H9 (cell line): ENCODE results near the gene ADI1. TPM values are rescaled to one million over a fixed set of nuclear protein-coding genes. Genes with fewer than 3 reads are reported as not detected.

ENCODE experiments used
- DNase-seq: peaks from one replicate; pipeline ENCODE4 v3.0.0-alpha.2; 2017
- H2AFZ ChIP-seq: one replicate; pipeline ENCODE4 v1.6.1; 2013; ENCODE audit warnings: mild to moderate bottlenecking, low read length, control low read depth, moderate library complexity
- H2AK5ac ChIP-seq: 2 replicates; pipeline ENCODE4 v1.6.1; 2013; ENCODE audit warnings: low read length, control low read depth, mixed read lengths; ENCODE audit not compliant: insufficient read length
- H2BK120ac ChIP-seq: one replicate; pipeline ENCODE4 v1.6.1; 2013; ENCODE audit warnings: low read depth, mild to moderate bottlenecking, low read length, control low read depth, inconsistent platforms; ENCODE audit not compliant: poor library complexity, severe bottlenecking
- H2BK12ac ChIP-seq: 2 replicates; pipeline ENCODE4 v1.6.1; 2013; ENCODE audit warnings: low read length, control low read depth, mixed read lengths, low read depth; ENCODE audit not compliant: insufficient read length
- H2BK15ac ChIP-seq: 2 replicates; pipeline ENCODE4 v1.6.1; 2013; ENCODE audit warnings: low read depth, low read length, control low read depth
- H2BK20ac ChIP-seq: one replicate; pipeline ENCODE4 v1.6.1; 2013; ENCODE audit warnings: low read depth, mild to moderate bottlenecking, low read length, control low read depth, inconsistent platforms; ENCODE audit not compliant: poor library complexity, severe bottlenecking
- H2BK5ac ChIP-seq: 2 replicates; pipeline ENCODE4 v1.6.1; 2013; ENCODE audit warnings: low read length, control low read depth, mixed read lengths; ENCODE audit not compliant: insufficient read length
- H3K14ac ChIP-seq: 2 replicates; pipeline ENCODE4 v1.6.1; 2013; ENCODE audit warnings: low read length, control low read depth; ENCODE audit not compliant: insufficient read depth
- H3K18ac ChIP-seq: 2 replicates; pipeline ENCODE4 v1.6.1; 2013; ENCODE audit warnings: low read depth, mild to moderate bottlenecking, mixed read lengths, low read length, control low read depth; ENCODE audit not compliant: insufficient read length
- H3K23ac ChIP-seq: 2 replicates; pipeline ENCODE4 v1.6.1; 2013; ENCODE audit warnings: low read length, control low read depth, mixed read lengths, low read depth; ENCODE audit not compliant: insufficient read length
- H3K23me2 ChIP-seq: 2 replicates; pipeline ENCODE4 v1.6.1; 2013; ENCODE audit warnings: low read depth, mild to moderate bottlenecking, mixed read lengths, low read length, control low read depth; ENCODE audit not compliant: insufficient read length, poor library complexity, severe bottlenecking
- H3K27ac ChIP-seq: 2 replicates; pipeline ENCODE4 v1.5.1; 2013; ENCODE audit warnings: low read length, control low read depth, mixed read lengths, low read depth; ENCODE audit not compliant: insufficient read length
- H3K27me3 ChIP-seq: 2 replicates; pipeline ENCODE4 v1.6.1; 2013; ENCODE audit warnings: low read length, control low read depth, inconsistent platforms; ENCODE audit not compliant: insufficient read depth
- H3K4ac ChIP-seq: 2 replicates; pipeline ENCODE4 v1.6.1; 2013; ENCODE audit warnings: low read depth, mild to moderate bottlenecking, control low read depth, inconsistent platforms, low read length, moderate library complexity
- H3K4me1 ChIP-seq: 2 replicates; pipeline ENCODE4 v1.6.1; 2013; ENCODE audit warnings: low read length, control low read depth, inconsistent platforms; ENCODE audit not compliant: insufficient read depth
- H3K4me2 ChIP-seq: 2 replicates; pipeline ENCODE4 v1.6.1; 2013; ENCODE audit warnings: low read length, control low read depth, mixed read lengths; ENCODE audit not compliant: insufficient read length, insufficient read depth
- H3K56ac ChIP-seq: 2 replicates; pipeline ENCODE4 v1.6.1; 2013; ENCODE audit warnings: low read depth, mild to moderate bottlenecking, mixed read lengths, low read length, control low read depth; ENCODE audit not compliant: insufficient read length
- H3K79me1 ChIP-seq: 2 replicates; pipeline ENCODE4 v1.6.1; 2013; ENCODE audit warnings: low read depth, mild to moderate bottlenecking, moderate library complexity, low read length, control low read depth, inconsistent platforms; ENCODE audit not compliant: insufficient read depth, poor library complexity, severe bottlenecking
- H3K79me2 ChIP-seq: 2 replicates; pipeline ENCODE4 v1.6.1; 2013; ENCODE audit warnings: low read length, control low read depth, inconsistent platforms; ENCODE audit not compliant: insufficient read depth
- H3K9ac ChIP-seq: 2 replicates; pipeline ENCODE4 v1.6.1; 2013; ENCODE audit warnings: low read length, control low read depth, mixed read lengths; ENCODE audit not compliant: insufficient read length; ENCODE audit errors: extremely low read depth
- H3K9me3 ChIP-seq: one replicate; pipeline ENCODE4 v1.6.1; 2013; ENCODE audit warnings: low read depth, low read length, inconsistent platforms; ENCODE audit not compliant: control insufficient read depth
- H3T11ph ChIP-seq: one replicate; pipeline ENCODE4 v1.6.1; 2013; ENCODE audit warnings: mild to moderate bottlenecking, low read length, control low read depth, inconsistent platforms
- H4K20me1 ChIP-seq: one replicate; pipeline ENCODE4 v1.6.1; 2013; ENCODE audit not compliant: control insufficient read depth, insufficient read length, insufficient read depth
- H4K5ac ChIP-seq: 2 replicates; pipeline ENCODE4 v1.6.1; 2013; ENCODE audit warnings: low read depth, mild to moderate bottlenecking, mixed read lengths, low read length, control low read depth; ENCODE audit not compliant: insufficient read length
- H4K8ac ChIP-seq: replicated peaks from 2 replicates; pipeline ENCODE4 v1.6.1; 2013; ENCODE audit warnings: low read length, control low read depth, mixed read lengths, low read depth; ENCODE audit not compliant: insufficient read length
- H4K91ac ChIP-seq: 2 replicates; pipeline ENCODE4 v1.6.1; 2013; ENCODE audit warnings: low read depth, mild to moderate bottlenecking, moderate library complexity, mixed read lengths, low read length, control low read depth; ENCODE audit not compliant: insufficient read length
- H3K27ac Mint-ChIP-seq, 3 experiments: 2 replicates in 2 of 3; 3 replicates in 1 of 3; pipeline ENCODE4 v1.8.0; 2020 to 2021; ENCODE audit warnings: mixed read lengths in 3 of 3, mild to moderate bottlenecking in 1 of 3, moderate library complexity in 1 of 3
- H3K27me3 Mint-ChIP-seq: 2 replicates; pipeline ENCODE4 v1.8.0; 2021; ENCODE audit warnings: low read depth, mild to moderate bottlenecking, moderate library complexity, mixed read lengths
- H3K36me3 Mint-ChIP-seq, 3 experiments: 2 replicates in 2 of 3; 3 replicates in 1 of 3; pipeline ENCODE4 v1.8.0; 2020 to 2021; ENCODE audit warnings: low read depth in 3 of 3, mixed read lengths in 3 of 3; ENCODE audit not compliant: insufficient read depth in 1 of 3
- H3K4me1 Mint-ChIP-seq, 2 experiments: 2 replicates each; pipeline ENCODE4 v1.8.0; 2020; ENCODE audit warnings: mixed read lengths in 2 of 2
- H3K4me3 Mint-ChIP-seq, 2 experiments: 2 replicates in 1 of 2; 3 replicates in 1 of 2; pipeline ENCODE4 v1.8.0; 2020 to 2021; ENCODE audit warnings: mild to moderate bottlenecking in 2 of 2, mixed read lengths in 2 of 2, moderate library complexity in 1 of 2
- H3K9me3 Mint-ChIP-seq, 2 experiments: 2 replicates in 1 of 2; 3 replicates in 1 of 2; pipeline ENCODE4 v1.8.0; 2020; ENCODE audit warnings: mild to moderate bottlenecking in 2 of 2, mixed read lengths in 2 of 2, moderate library complexity in 1 of 2
- CTCF ChIP-seq: fragments of 200-600 bp; sonication (generic); conservative IDR thresholded peaks from 3 replicates; pipeline ENCODE4 v1.8.0; 2021; ENCODE audit warnings: antibody characterized with exemption, mild to moderate bottlenecking
- WGBS: extraction: QIAGEN DNeasy Blood & Tissue Kit; methylation state at CpG from one replicate; pipeline ENCODE4 v1.1.7; 2013; ENCODE audit warnings: missing lambda C conversion rate, low lambda C conversion rate, mixed read lengths; ENCODE audit not compliant: insufficient read length; ENCODE audit errors: extremely low coverage; 5-methylcytosine and 5-hydroxymethylcytosine counted together
- total RNA-seq: library from RNA; stranded (reverse); gene quantifications from 2 replicates; pipeline ENCODE4 v1.2.1, GENCODE V29; 2021

The ADI1 gene
- total RNA-seq, 1 experiment from 2014 or later: 23.4 TPM

- H2BK15ac ChIP-seq: no peak overlapping the region
- no peak overlapping the region for H2BK20ac ChIP-seq
- Mint-ChIP-seq H3K9me3 (peaks cover 9 to 11% of the 10 kb centered on the region in 2 experiments; a peak in 4 of 5 replicates), H3K4me3 (no peak overlapping the region), H3K36me3 (peaks cover 23 to 48% (median 42%) of the 10 kb centered on the region in 3 experiments), H3K27me3 (no peaks in the 10 kb centered on the region; the same call in 1 of the 2 replicates), H3K27ac (no peak overlapping the region), H3K4me1 (no peaks in the 10 kb centered on the region)
- no peaks in the 10 kb centered on the region; the same call in 1 of the 2 replicates for H3K4me1 ChIP-seq
- no peak overlapping the region for H4K91ac ChIP-seq
- no CpG with 5 or more reads among the region's 2 CpGs for WGBS
- H3K79me1 ChIP-seq: no peaks in the 10 kb centered on the region
- H3K27me3 ChIP-seq: no peaks in the 10 kb centered on the region
- no peak overlapping the region for H3K4ac ChIP-seq
- H3K79me2 ChIP-seq: no peaks in the 10 kb centered on the region
- H4K5ac ChIP-seq: no peak overlapping the region
- no peak overlapping the region for H2BK12ac ChIP-seq
- H3K9me3 ChIP-seq: no peaks in the 10 kb centered on the region
- H3K4me2 ChIP-seq: no peak overlapping the region
- H2AK5ac ChIP-seq: no peak overlapping the region
- no peak overlapping the region for H3K9ac ChIP-seq
- H3T11ph ChIP-seq: no peak overlapping the region
- no peak overlapping the region for H2BK120ac ChIP-seq
- TF ChIP-seq CTCF: no peak
- no peak overlapping the region for H3K27ac ChIP-seq
- H4K20me1 ChIP-seq: no peaks in the 10 kb centered on the region
- H3K23me2 ChIP-seq: no peaks in the 10 kb centered on the region
- H3K23ac ChIP-seq: no peak overlapping the region
- no peak overlapping the region for H2AFZ ChIP-seq
- no peak overlapping the region for H3K56ac ChIP-seq
- no peak overlapping the region for H3K18ac ChIP-seq
- DNase-seq: peak; percentile 26
- no peak overlapping the region for H4K8ac ChIP-seq
- no peak overlapping the region for H3K14ac ChIP-seq
- H2BK5ac ChIP-seq: no peak overlapping the region
Observed at GRCh38 chr2:3512086-3512485, 7.2 kb downstream of the ADI1 start.
